Keratinocyte (primary cell): ENCODE data around the gene HOMER2. TPM values are rescaled to one million over a fixed set of nuclear protein-coding genes. Genes with fewer than 3 reads are reported as not detected.
"Not testable (repeated sequence)": the region's sequence is repeated elsewhere in the genome, so short reads cannot be mapped to it uniquely, and the experiment has no call there.

Source experiments
- DNase-seq: peaks from one replicate; pipeline ENCODE4 v3.0.0-alpha.2; 2011; ENCODE audit warnings: low read depth, missing footprints, low spot score
- FAIRE-seq: peaks from 2 replicates; lab custom pipeline; 2011; peaks lifted over from hg19 to GRCh38; lab: Jason Lieb, UNC
- H2AFZ ChIP-seq: 2 replicates; pipeline ENCODE4 v1.6.0; 2012; ENCODE audit warnings: low read length, control low read depth, inconsistent platforms; ENCODE audit not compliant: control insufficient read depth
- H3K27ac ChIP-seq: 2 replicates; pipeline ENCODE4 v1.5.1; 2011; ENCODE audit warnings: low read length; ENCODE audit not compliant: control insufficient read depth, insufficient read depth
- H3K27me3 ChIP-seq: 3 replicates; pipeline ENCODE4 v1.6.0; 2011; ENCODE audit warnings: low read length; ENCODE audit not compliant: control insufficient read depth, insufficient read depth; ENCODE audit errors: extremely low read depth
- H3K36me3 ChIP-seq, 2 experiments: 2 replicates in 1 of 2; 3 replicates in 1 of 2; pipeline ENCODE4 v1.5.1; 2011; ENCODE audit warnings: low read length in 2 of 2, mild to moderate bottlenecking in 1 of 2; ENCODE audit not compliant: control insufficient read depth in 2 of 2, insufficient read depth in 2 of 2; ENCODE audit errors: extremely low read depth in 1 of 2
- H3K4me1 ChIP-seq: 3 replicates; pipeline ENCODE4 v1.5.1; 2011; ENCODE audit warnings: low read length; ENCODE audit not compliant: control insufficient read depth, insufficient read depth; ENCODE audit errors: extremely low read depth
- H3K4me2 ChIP-seq: 3 replicates; pipeline ENCODE4 v1.6.0; 2011; ENCODE audit warnings: low read depth, low read length; ENCODE audit not compliant: control insufficient read depth, insufficient read depth; ENCODE audit errors: extremely low read depth
- H3K4me3 ChIP-seq, 3 experiments: fragments of 200-600 bp in 1 of 3; sonication (generic) in 1 of 3; 2 replicates in 2 of 3; 3 replicates in 1 of 3; pipeline ENCODE4 v1.5.1; 2011 to 2016; ENCODE audit warnings: low read length in 3 of 3, mild to moderate bottlenecking in 3 of 3, control low read depth in 2 of 3, inconsistent platforms in 1 of 3, low read depth in 1 of 3, mixed read lengths in 1 of 3, mixed run types in 1 of 3, moderate library complexity in 1 of 3; ENCODE audit not compliant: control insufficient read depth in 2 of 3, insufficient read depth in 2 of 3; ENCODE audit errors: extremely low read depth in 1 of 3
- H3K79me2 ChIP-seq: 2 replicates; pipeline ENCODE4 v1.6.0; 2012; ENCODE audit warnings: low read length; ENCODE audit not compliant: control insufficient read depth, insufficient read depth
- H3K9ac ChIP-seq: 3 replicates; pipeline ENCODE4 v1.6.0; 2011; ENCODE audit warnings: low read length; ENCODE audit not compliant: control insufficient read depth, insufficient read depth; ENCODE audit errors: extremely low read depth
- H3K9me1 ChIP-seq: 3 replicates; pipeline ENCODE4 v1.6.0; 2011; ENCODE audit warnings: low read length; ENCODE audit not compliant: control insufficient read depth, insufficient read depth; ENCODE audit errors: extremely low read depth
- H3K9me3 ChIP-seq: 2 replicates; pipeline ENCODE4 v1.5.1; 2012; ENCODE audit warnings: low read depth, low read length; ENCODE audit not compliant: control insufficient read depth
- H4K20me1 ChIP-seq: 3 replicates; pipeline ENCODE4 v1.6.0; 2011; ENCODE audit warnings: low read length; ENCODE audit not compliant: control insufficient read depth, insufficient read depth; ENCODE audit errors: extremely low read depth
- EZH2 ChIP-seq: IDR thresholded peaks from one replicate; pipeline ENCODE4 v1.6.1; 2012; ENCODE audit warnings: inconsistent platforms, mild to moderate bottlenecking, low read length, moderate library complexity
- dilution Hi-C: fragments of 300-500 bp; cut with MboI; formaldehyde crosslinking; loops from one replicate; pipeline ENCODE4 v1.7.0; 2020; ENCODE audit warnings: low sequenced_read_pairs; ENCODE audit not compliant: extremely low pct_ligation_motif_present
- polyA plus RNA-seq, 5 experiments: library from polyadenylated mRNA; depleted of rRNA in 3 of 5; stranded (reverse) in 3 of 5; stranded (forward) in 1 of 5; unstranded in 1 of 5; fragments of >200 nt; gene quantifications; 1 replicate in 1 of 5; 2 replicates in 3 of 5; 3 replicates in 1 of 5; pipeline versions ENCODE4 v1.2.1 to v1.2.3, GENCODE V29; 2011 to 2012; ENCODE audit warnings: missing spikeins in 2 of 5, low read depth in 1 of 5, low replicate concordance in 1 of 5
- TF ChIP-seq, protein P1 (sequence below), 3 experiments: IDR thresholded peaks in 1 of 3; conservative IDR thresholded peaks in 1 of 3; optimal IDR thresholded peaks in 1 of 3; 2 replicates in 2 of 3; 3 replicates in 1 of 3; pipeline versions ENCODE3 to v1.5.1; 2011; ENCODE audit warnings: low read length in 3 of 3, mild to moderate bottlenecking in 3 of 3, moderate library complexity in 2 of 3, control low read depth in 1 of 3, inconsistent platforms in 1 of 3; ENCODE audit not compliant: insufficient read depth in 2 of 3; ENCODE audit errors: extremely low read depth in 1 of 3

HOMER2 gene
- polyA plus RNA-seq, 1 donor (not counting 4 experiments of a cell fraction or from before 2014, with no cell fraction given) = 12.4 TPM

DNA sequence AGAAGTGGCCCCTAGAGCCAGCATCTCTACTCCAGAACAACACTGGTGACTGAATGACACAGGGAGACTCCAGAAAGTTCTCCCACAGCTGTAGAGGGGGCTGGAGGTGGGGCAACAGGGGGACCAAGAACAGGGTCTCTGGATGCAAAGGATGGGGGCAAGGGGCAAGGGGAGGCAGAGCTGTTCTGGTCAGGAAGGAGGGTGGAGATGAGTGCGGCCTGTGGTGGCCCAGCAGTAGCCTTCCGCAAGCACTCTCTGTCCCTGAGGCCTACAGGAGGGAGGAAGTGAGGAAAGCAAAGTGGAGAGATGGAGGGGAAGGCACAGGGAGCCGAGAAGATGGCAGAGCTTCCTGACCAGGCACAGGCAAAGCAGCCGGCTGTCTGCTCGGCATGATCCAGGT lies 56.5 kb downstream of the HOMER2 start:
- Histone ChIP-seq H3K4me3 (no peak overlapping the region), H3K36me3 (no peaks in the 10 kb centered on the region), H3K4me2 (no peak overlapping the region), H3K79me2 (no peaks in the 10 kb centered on the region), H3K27ac (no peak overlapping the region), H3K9me1 (no peaks in the 10 kb centered on the region), H2AFZ (no peak overlapping the region), H3K9ac (no peak overlapping the region), H3K9me3 (no peaks in the 10 kb centered on the region), H3K27me3 (no peaks in the 10 kb centered on the region), H3K4me1 (no peaks in the 10 kb centered on the region), H4K20me1 (no peaks in the 10 kb centered on the region)
- DNase-seq (no peak), FAIRE-seq (no peak)
- no peak for TF ChIP-seq EZH2
- TF ChIP-seq, protein P1, sequence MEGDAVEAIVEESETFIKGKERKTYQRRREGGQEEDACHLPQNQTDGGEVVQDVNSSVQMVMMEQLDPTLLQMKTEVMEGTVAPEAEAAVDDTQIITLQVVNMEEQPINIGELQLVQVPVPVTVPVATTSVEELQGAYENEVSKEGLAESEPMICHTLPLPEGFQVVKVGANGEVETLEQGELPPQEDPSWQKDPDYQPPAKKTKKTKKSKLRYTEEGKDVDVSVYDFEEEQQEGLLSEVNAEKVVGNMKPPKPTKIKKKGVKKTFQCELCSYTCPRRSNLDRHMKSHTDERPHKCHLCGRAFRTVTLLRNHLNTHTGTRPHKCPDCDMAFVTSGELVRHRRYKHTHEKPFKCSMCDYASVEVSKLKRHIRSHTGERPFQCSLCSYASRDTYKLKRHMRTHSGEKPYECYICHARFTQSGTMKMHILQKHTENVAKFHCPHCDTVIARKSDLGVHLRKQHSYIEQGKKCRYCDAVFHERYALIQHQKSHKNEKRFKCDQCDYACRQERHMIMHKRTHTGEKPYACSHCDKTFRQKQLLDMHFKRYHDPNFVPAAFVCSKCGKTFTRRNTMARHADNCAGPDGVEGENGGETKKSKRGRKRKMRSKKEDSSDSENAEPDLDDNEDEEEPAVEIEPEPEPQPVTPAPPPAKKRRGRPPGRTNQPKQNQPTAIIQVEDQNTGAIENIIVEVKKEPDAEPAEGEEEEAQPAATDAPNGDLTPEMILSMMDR (optimal IDR thresholded peaks at IDR 0.05 in 1 of 3, IDR thresholded peaks at IDR 0.05 in 1 of 3, conservative IDR thresholded peaks at IDR 0.05 in 1 of 3; ENCODE audit: extremely low read depth in 1 of 3, insufficient read depth in 2 of 3, low read length in 3 of 3) = no peak
- dilution Hi-C loops = no loop called here

DNA sequence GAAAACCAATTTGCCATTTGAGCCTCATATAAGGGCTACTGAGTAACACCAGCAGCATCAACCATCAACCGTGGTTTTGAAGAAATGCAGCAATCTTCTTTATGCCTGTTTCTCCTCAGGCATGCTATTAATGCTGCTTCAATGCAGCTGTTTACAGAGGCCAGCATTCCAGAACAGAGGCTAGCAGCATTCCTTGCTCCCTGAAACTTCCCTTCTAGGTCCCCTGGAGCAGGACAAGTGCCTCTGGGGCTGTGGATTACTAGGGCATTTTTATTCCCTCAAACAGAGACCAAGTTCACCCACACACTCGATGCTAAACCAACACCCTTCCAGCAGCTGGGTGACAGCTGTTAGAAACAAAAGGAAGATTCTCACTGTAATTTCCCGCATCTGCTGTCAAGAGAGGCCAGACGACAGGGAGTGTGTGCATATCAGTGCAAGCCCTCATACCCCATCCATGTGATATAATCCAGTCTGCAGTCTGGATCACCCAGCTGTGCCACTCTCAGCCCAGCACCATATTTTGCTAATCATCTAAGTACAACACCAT lies 57.5 kb downstream of the HOMER2 start:
- DNase-seq (no peak), FAIRE-seq (no peak)
- Histone ChIP-seq H4K20me1 (no peaks in the 10 kb centered on the region), H3K9ac (no peak overlapping the region), H3K4me1 (no peaks in the 10 kb centered on the region), H3K36me3 (no peaks in the 10 kb centered on the region), H3K4me3 (no peak overlapping the region), H2AFZ (no peak overlapping the region), H3K27me3 (no peaks in the 10 kb centered on the region), H3K4me2 (no peak overlapping the region), H3K9me1 (no peaks in the 10 kb centered on the region), H3K27ac (no peak overlapping the region), H3K79me2 (no peaks in the 10 kb centered on the region), H3K9me3 (no peaks in the 10 kb centered on the region)
- TF ChIP-seq, protein P1 (optimal IDR thresholded peaks at IDR 0.05 in 1 of 3, IDR thresholded peaks at IDR 0.05 in 1 of 3, conservative IDR thresholded peaks at IDR 0.05 in 1 of 3; ENCODE audit: extremely low read depth in 1 of 3, insufficient read depth in 2 of 3, low read length in 3 of 3) = no peak
- no peak for TF ChIP-seq EZH2
- dilution Hi-C loops = no loop called here

DNA sequence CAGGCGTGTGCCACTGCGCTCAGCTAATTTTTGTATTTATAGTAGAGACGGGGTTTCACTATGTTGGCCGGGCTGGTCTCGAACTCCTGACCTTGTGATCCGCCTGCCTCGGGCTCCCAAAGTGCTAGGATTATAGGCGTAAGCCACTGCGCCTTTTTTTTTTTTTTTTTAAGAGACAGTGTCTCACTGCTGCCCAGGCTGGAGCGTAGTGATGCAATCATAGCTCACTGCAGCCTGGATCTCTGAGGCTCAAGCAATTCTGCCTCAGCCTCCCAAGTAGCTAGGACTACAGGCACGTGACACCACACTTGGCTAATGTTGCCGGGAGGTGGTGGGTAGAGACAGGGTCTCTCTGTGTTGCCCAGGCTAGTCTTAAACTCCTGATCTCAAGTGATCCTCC lies 59.0 kb downstream of the HOMER2 start:
- DNase-seq, H3K9me1 ChIP-seq, H3K27ac ChIP-seq, dilution Hi-C loops, H3K4me1 ChIP-seq, H3K9me3 ChIP-seq, H3K4me2 ChIP-seq, H3K4me3 ChIP-seq, H3K27me3 ChIP-seq, H3K79me2 ChIP-seq, H3K36me3 ChIP-seq, FAIRE-seq, H4K20me1 ChIP-seq, H3K9ac ChIP-seq, H2AFZ ChIP-seq: not testable (repeated sequence)
